Breast epithelium (tissue), 3 donors: ENCODE data around the gene C1GALT1.

Experiments used
- CTCF ChIP-seq, 3 donors: fragments of 450-650 bp; IDR thresholded peaks; one replicate each; pipeline ENCODE4 v1.5.1; 2016 to 2017; ENCODE audit warnings: antibody characterized with exemption in 3 of 3, mild to moderate bottlenecking in 3 of 3, moderate library complexity in 3 of 3
- POLR2A ChIP-seq: fragments of 450-650 bp; IDR thresholded peaks from one replicate; pipeline ENCODE4 v1.6.1; 2016; ENCODE audit warnings: antibody characterized with exemption, mild to moderate bottlenecking, moderate library complexity
- POLR2AphosphoS5 ChIP-seq, 3 donors: sonication (generic); formaldehyde crosslinking; IDR thresholded peaks; one replicate each; pipeline ENCODE4 v1.6.1; 2017; ENCODE audit warnings: antibody characterized with exemption in 3 of 3

- TF ChIP-seq CTCF (IDR thresholded peaks at IDR 0.05) (no peak), POLR2AphosphoS5 (IDR thresholded peaks at IDR 0.05) (no peak), POLR2A (no peak)
These were observed 27.2 kb downstream of the C1GALT1 start for GRCh38 chr7:7209412-7210050.
